GM13977 (cell line): ENCODE results near the gene TCERG1L.

Experiments
- DNase-seq: peaks from one replicate; pipeline ENCODE4 v3.0.0; 2012; ENCODE audit warnings: low spot score
- CTCF ChIP-seq: IDR thresholded peaks from 2 replicates; pipeline ENCODE4 v1.5.1; 2012; ENCODE audit warnings: mild to moderate bottlenecking, control low read depth; ENCODE audit not compliant: insufficient read depth; ENCODE audit errors: extremely low read depth, missing control alignments
- in situ Hi-C: fragments of 300-500 bp; cut with MboI; formaldehyde crosslinking; loops from one replicate; pipeline ENCODE4 v1.12.0; 2022; ENCODE audit warnings: low sequenced_read_pairs, low pct_unique_long_range_greater_than_20kb, mixed read lengths, inconsistent platforms; ENCODE audit not compliant: unreplicated experiment

TCERG1L gene

GRCh38 chr10:131115321-131115720 is 196.2 kb downstream of the TCERG1L start:
- in situ Hi-C loops: no loop called here
- no peak for TF ChIP-seq CTCF
- DNase-seq: no peak

- no peak for DNase-seq
- in situ Hi-C loops: no loop called here
- no peak for TF ChIP-seq CTCF
Measured at GRCh38 chr10:131114846-131115245, 196.7 kb downstream of the TCERG1L start.

- no peak for TF ChIP-seq CTCF
Measured at GRCh38 chr10:131113709-131114291, 197.7 kb downstream of the TCERG1L start.

GRCh38 chr10:131113165-131113564 is 198.4 kb downstream of the TCERG1L start:
- in situ Hi-C loops: no loop called here
- TF ChIP-seq CTCF: no peak

More at GRCh38 chr10:131113709-131114291, 197.7 kb downstream of the TCERG1L start:
- in situ Hi-C loops: no loop called here
- no peak for DNase-seq

GRCh38 chr10:131112691-131113090 is 198.8 kb downstream of the TCERG1L start:
- in situ Hi-C loops: no loop called here

More at GRCh38 chr10:131113165-131113564, 198.4 kb downstream of the TCERG1L start:
- DNase-seq: no peak

GRCh38 chr10:131111471-131112080 is 199.9 kb downstream of the TCERG1L start:
- TF ChIP-seq CTCF: no peak
- in situ Hi-C loops: no loop called here
- DNase-seq: no peak

More at GRCh38 chr10:131112691-131113090, 198.8 kb downstream of the TCERG1L start:
- no peak for TF ChIP-seq CTCF
- no peak for DNase-seq

GRCh38 chr10:131111007-131111406 is 200.5 kb downstream of the TCERG1L start:
- TF ChIP-seq CTCF: no peak
- in situ Hi-C loops: no loop called here
- no peak for DNase-seq
